ENCODE measurements around the gene MEGF11.

- no peak for TF ChIP-seq CTCF (conservative IDR thresholded peaks at IDR 0.05; ENCODE audit: low read length)
- TF ChIP-seq EZH2phosphoT487 (IDR thresholded peaks at IDR 0.05; ENCODE audit: borderline replicate concordance), result no peak
Observed at GRCh38 chr15:66187271-66187670, 66.3 kb downstream of the MEGF11 start.
